ENCODE measurements around the gene C19orf25.

DNA sequence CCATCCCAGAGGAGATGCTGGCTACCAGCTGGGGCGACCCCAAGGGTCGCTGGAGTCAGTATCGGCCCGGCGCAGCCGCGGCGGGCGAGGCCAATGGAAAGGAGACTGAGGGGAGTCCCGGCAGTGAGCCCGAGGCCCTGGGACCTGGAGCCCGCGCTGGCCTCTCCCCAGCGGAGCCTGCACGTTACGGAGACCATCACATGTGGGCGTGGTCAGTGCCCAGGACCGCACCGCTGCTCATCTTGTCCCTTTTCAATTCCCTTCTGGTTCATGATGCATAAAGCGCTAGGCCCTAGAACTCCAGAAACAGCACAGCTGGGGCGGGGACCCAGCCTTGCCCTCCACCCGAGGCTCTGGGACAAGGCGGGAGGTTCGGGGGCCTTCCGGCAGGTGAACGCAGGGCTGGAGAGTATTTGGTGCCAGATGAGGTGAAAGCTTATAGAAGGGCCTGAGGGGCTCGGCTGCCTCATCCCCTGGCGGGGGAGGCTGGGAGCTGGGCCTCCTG is 8.0 kb downstream of the C19orf25 start:
- TF ChIP-seq POLR2A (IDR thresholded peaks at IDR 0.05; ENCODE audit: low read depth, low read length) (no peak), POLR2AphosphoS5 (IDR thresholded peaks at IDR 0.05; ENCODE audit: low read depth, low read length) (no peak)
